Motor neuron (in vitro differentiated cells): ENCODE results near the gene RASGRF2. TPM values are rescaled to one million over a fixed set of nuclear protein-coding genes. Genes with fewer than 3 reads are reported as not detected.
"Not testable (repeated sequence)": the region's sequence is repeated elsewhere in the genome, so short reads cannot be mapped to it uniquely, and the experiment has no call there.

Experiments used
- ATAC-seq, 8 experiments: fragments of 200-7000 bp; cut with Tn5 transposase; replicated peaks in 6 of 8; 2 replicates each; pipeline ENCODE4 v1.8.0; 2021; ENCODE audit warnings: mild to moderate bottlenecking in 8 of 8, moderate library complexity in 8 of 8
- H3K27ac ChIP-seq, 2 donors: fragments of 250-450 bp; sonication (Bioruptor Pico); 2 replicates each; pipeline ENCODE4 v1.9.0; 2021; ENCODE audit warnings: antibody characterized with exemption in 2 of 2, mild to moderate bottlenecking in 2 of 2, moderate library complexity in 1 of 2
- H3K4me1 ChIP-seq, 2 donors: fragments of 250-450 bp; sonication (Bioruptor Pico); replicated peaks in 1 of 2; 2 replicates each; pipeline ENCODE4 v1.6.1; 2021; ENCODE audit warnings: antibody characterized with exemption in 2 of 2, mild to moderate bottlenecking in 2 of 2, moderate library complexity in 1 of 2
- H3K4me3 ChIP-seq, 5 donors: fragments of 250-450 bp; sonication (Bioruptor Pico); 2 replicates each; pipeline ENCODE4 v1.9.0; 2021; ENCODE audit warnings: antibody characterized with exemption in 5 of 5, mild to moderate bottlenecking in 5 of 5, moderate library complexity in 4 of 5
- WGBS, 10 experiments: fragments of 450-650 bp; shearing (Covaris generic); methylation state at CpG; one replicate each; pipeline ENCODE4 v1.0.0; 2022; 5-methylcytosine and 5-hydroxymethylcytosine counted together
- in situ Hi-C, 9 experiments: fragments of 400-800 bp; cut with MboI; loops; one replicate each; pipeline ENCODE4 v1.15.0; 2021; ENCODE audit warnings: low sequenced_read_pairs in 9 of 9, low pct_unique_long_range_greater_than_20kb in 2 of 9; ENCODE audit not compliant: unreplicated experiment in 9 of 9
- total RNA-seq, 8 experiments: library from RNA; unstranded; fragments of 300-600 nt; gene quantifications; 2 replicates each; pipeline versions ENCODE4 v1.2.3 to v1.2.4, GENCODE V29; 2022

The RASGRF2 gene
- total RNA-seq, 8 experiments from 2014 or later, result 0.20 to 9.8 (median 1.7) TPM

DNA sequence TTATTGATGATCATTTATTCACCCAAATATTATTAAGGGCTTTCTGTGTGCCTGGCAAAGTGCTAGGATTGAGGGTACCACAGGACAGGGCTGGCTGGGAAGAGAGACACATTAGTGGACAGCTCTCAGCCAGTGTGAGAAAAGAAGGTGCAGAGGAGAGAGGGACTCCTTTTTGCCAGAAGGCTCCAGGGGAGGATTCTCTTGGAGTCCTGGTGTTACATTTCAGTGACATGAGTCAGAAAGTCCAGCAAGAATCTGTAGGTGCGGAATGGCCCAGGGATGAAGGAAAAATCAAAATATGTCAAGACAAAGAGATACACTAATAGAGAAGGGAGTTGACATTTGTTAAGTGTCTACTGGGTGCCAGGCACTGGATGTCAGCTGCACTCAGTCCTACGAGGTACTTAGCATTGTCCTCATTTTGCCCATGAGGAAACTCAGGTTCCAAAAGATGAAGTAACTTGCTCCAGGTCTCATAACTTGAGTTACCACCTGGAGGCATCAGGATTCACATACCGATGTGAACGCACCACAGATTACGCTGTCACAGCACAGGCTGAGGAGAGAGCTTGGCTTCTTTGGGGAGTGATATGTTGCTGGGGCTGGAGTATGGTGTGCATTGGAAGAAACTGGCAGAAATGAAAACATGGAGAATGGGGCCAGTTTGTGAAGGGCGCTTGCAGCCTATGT is 60.5 kb downstream of the RASGRF2 start:
- 35 to 94% (median 84%) methylated on average over 2 to 6 of the region's 6 CpGs; no CpG with 5 or more reads in 1 of the 10 experiments for WGBS, 10 experiments
- no peak overlapping the region for H3K27ac ChIP-seq
- peaks cover 0 to 9% of the 10 kb centered on the region in 2 donors for H3K4me1 ChIP-seq
- H3K4me3 ChIP-seq, result no peak overlapping the region
- in situ Hi-C loops, result no loop called here
- ATAC-seq, result no peak

DNA sequence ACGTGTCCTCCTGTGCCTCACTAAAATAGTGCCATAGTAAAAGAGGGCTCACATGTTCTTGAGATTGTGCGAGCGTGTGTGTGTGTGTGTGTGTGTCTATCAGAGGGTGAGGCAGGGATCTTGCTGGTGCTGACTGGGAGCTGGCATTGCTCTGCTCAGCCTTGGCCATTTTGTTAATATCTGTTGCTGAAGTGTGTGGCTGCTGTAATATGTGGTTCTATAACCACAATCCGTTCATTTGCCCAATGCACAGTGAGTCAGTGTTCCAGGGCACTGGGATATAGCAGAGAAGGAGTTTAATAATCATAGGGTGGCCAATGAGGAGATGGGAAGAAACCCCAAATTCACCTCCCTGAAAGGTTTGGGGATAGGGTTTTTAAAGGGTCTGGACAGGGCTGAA is 61.3 kb downstream of the RASGRF2 start:
- H3K27ac ChIP-seq, result no peak overlapping the region
- WGBS, 10 experiments, result 37 to 100% (median 77%) methylated on average over 1 to 4 of the region's 4 CpGs; no CpG with 5 or more reads in 2 of the 10 experiments
- no peak for ATAC-seq
- peaks cover 0 to 4% of the 10 kb centered on the region in 2 donors for H3K4me1 ChIP-seq
- no peak overlapping the region for H3K4me3 ChIP-seq
- in situ Hi-C loops, result no loop called here

DNA sequence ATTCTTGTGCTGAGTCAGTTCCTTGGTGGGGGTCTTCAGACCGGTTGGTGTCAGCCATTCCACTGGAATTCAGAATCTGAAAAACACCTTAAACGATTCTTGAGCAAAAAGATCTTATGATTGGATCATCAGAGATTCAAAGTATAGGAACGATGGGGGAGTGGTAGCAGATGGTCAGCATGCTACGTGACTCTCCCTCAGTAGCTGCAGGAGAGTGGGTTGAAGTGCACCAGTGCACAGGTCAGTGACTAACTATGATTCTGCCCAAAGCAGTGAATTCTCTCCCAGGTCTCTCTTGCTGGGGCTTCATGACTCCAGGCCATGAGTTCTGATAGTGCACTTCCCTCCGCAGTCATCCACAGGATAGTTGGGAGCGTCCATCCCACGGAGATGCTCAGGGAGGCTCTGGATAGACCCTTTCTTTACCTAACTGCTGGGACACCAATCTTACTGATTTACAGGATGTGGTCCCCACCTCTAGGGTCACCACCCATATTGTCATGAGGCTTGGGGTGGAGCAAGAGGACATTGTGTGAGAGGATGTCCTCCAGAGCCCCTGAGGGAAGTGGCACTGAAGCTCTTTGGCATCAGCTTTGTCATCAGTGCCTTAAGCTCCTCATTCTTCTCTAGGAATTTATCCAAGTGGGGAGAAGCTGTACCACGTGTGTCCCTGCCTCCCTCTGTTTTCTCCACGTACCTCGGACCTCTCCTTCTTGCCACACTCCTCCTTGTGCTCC is 62.0 kb downstream of the RASGRF2 start:
- ATAC-seq, result no peak
- peaks cover 0 to 4% of the 10 kb centered on the region in 2 donors for H3K4me1 ChIP-seq
- no peak overlapping the region for H3K4me3 ChIP-seq
- WGBS, 10 experiments, result 73 to 94% (median 88%) methylated on average over 1 to 7 of the region's 10 CpGs; no CpG with 5 or more reads in 3 of the 10 experiments
- H3K27ac ChIP-seq, result no peak overlapping the region
- in situ Hi-C loops, result no loop called here

DNA sequence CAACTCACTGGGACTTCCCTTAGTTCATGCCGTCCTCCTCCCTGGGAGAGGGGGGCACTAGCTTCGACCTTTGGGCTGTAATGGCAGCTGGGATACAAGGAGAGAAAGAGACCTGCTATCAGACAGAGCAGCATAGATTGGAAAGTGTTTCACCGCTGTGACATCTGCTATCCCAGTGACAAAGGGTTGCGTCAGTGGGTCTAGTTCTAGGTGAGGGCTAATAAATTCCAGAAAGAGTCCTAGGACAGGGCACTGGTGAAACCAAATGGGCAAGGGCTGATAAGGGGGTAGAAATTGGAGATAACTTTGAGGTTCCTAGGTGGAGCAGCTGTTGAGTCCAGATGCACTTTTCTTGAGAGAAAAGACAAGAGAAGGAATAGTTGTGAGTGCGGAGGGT is 62.5 kb downstream of the RASGRF2 start:
- Histone ChIP-seq H3K4me1 (peaks cover 0 to 4% of the 10 kb centered on the region in 2 donors), H3K4me3 (no peak overlapping the region), H3K27ac (no peak overlapping the region)
- in situ Hi-C loops, result no loop called here
- 0 to 100% (median 73%) methylated on average over 1 to 5 of the region's 5 CpGs; no CpG with 5 or more reads in 3 of the 10 experiments for WGBS, 10 experiments
- ATAC-seq, result no peak

DNA sequence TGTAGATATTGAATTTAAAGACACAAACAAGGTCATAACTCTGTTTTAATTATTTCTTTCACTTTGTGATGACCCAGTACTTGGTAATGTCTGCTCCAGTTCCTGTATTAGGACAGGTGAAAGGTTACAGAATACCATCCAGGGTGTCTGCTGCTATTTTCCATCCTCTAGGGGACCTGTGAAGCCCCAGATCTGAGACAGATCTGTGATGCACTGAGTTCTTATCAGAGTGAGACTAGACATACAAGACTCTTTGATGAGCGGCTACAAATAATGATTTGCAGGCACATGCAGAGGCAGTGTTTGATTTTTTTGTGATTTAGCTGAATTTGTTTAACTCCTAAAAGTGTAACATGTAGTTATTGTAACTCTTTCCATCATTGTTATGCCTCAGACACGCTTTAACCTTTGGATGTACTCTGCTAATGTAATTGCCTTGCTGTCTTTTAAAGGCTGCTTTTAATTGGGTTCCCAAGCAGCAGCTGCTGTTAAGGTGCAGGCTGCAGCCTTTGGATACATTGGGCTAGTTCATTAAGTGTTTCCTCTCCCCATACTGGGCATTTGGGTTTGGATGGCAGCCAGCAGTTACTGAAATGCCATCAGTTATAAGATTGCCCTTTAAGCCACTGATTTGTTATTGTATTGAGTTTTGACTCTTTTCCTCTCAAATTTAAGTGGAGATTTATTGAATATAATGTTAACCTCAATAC is 63.3 kb downstream of the RASGRF2 start:
- no peak for ATAC-seq
- in situ Hi-C loops, result no loop called here
- H3K27ac ChIP-seq, result no peak overlapping the region
- peaks cover 0 to 4% of the 10 kb centered on the region in 2 donors for H3K4me1 ChIP-seq
- no peak overlapping the region for H3K4me3 ChIP-seq
- 0 to 100% (median 73%) methylated on average over 1 to 2 of the region's 2 CpGs; no CpG with 5 or more reads in 3 of the 10 experiments for WGBS, 10 experiments

DNA sequence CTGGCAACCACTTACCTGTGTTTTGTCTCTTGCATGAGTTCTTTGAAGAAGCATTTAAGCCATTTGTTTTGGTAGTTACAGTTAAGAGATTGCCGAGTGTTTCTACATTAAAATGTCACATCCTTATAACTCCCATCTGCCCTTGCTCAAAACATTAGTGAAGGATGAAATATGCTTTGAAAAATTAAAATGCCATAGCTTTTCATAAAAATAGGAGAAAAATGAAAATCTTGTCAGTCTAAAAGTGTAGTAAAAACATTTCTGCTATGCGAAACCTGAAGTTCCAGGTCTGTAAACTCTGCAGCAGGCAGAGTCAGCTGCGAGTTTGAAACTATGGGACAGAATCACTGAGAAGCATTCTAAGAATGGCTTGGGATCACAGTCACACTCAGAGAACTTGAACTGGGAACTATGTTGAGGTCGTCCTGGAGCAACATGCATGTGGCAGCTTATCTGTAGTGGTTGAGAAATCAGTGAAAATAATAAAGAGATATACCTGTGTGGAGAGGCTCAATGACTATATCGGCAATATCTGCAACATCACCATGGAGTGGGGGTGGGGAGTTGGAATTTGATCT is 67.4 kb downstream of the RASGRF2 start:
- H3K4me1 ChIP-seq, result peaks cover 0 to 4% of the 10 kb centered on the region in 2 donors
- no peak overlapping the region for H3K27ac ChIP-seq
- 45 to 100% (median 91%) methylated on average over 2 to 5 of the region's 5 CpGs for WGBS, 10 experiments
- no peak for ATAC-seq
- in situ Hi-C loops, result no loop called here
- H3K4me3 ChIP-seq, result no peak overlapping the region

DNA sequence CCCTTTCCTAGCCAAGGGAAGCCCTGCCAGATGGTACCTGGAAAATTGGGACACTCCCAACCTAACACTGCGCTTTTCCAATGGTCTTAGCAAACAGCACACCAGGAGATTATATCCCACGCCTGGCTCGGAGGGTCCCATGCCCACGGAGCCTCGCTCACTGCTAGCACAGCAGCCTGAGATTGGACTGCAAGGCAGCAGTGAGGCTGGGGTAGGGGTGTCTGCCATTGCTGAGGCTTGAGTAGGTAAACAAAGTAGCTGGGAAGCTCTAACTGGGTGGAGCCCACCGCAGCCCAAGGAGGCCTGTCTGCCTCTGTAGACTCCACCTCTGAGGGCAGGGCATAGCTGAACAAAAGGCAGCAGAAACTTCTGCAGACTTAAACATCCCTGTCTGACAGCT is 68.7 kb downstream of the RASGRF2 start:
- H3K27ac ChIP-seq, in situ Hi-C loops, H3K4me1 ChIP-seq, H3K4me3 ChIP-seq, ATAC-seq: not testable (repeated sequence)
- 66 to 100% (median 93%) methylated on average over 1 to 4 of the region's 6 CpGs; no CpG with 5 or more reads in 6 of the 10 experiments for WGBS, 10 experiments

DNA sequence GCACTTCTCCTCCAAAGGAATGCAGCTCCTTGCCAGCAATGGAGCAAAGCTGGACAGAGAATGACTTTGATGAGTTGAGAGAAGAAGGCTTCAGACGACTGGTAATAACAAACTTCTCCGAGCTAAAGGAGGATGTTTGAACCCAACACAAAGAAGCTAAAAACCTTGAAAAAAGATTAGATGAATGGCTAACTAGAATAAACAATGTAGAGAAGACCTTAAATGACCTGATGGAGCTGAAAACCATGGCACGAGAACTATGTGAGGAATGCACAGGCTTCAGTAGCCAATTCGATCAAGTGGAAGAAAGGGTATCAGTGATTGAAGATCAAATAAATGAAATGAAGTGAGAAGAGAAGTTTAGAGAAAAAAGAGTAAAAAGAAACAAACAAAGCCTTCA is 69.6 kb downstream of the RASGRF2 start:
- in situ Hi-C loops, H3K27ac ChIP-seq, H3K4me3 ChIP-seq, H3K4me1 ChIP-seq, ATAC-seq: not testable (repeated sequence)
- WGBS, 10 experiments, result 21 to 93% (median 80%) methylated on average over 1 to 4 of the region's 4 CpGs

DNA sequence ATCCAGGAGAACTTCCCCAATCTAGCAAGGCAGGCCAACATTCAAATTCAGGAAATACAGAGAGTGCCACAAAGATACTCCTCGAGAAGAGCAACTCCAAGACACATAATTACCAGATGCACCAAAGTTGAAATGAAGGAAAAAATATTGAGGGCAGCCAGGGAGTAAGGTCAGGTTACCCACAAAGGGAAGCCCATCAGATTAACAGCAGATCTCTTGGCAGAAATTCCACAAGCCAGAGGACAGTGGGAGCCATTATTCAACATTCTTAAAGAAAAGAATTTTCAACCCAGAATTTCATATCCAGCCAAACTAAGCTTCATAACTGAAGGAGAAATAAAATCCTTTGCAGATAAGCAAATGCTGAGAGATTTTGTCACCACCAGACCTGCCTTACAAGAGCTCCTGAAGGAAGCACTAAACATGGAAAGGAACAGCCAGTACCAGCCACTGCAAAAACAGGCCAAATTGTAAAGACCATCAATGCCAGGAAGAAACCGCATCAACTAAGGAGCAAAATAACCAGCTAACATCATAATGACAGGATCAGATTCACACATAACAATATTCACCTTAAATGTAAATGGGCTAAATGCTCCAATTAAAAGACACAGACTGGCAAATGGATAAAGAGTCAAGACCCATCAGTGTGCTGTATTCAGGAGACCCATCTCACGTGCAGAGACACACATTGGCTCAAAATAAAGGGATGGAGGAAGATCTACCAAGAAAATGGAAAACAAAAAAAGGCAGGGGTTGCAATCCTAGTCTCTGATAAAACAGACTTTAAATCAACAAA is 70.3 kb downstream of the RASGRF2 start:
- H3K27ac ChIP-seq, H3K4me1 ChIP-seq, ATAC-seq, in situ Hi-C loops, H3K4me3 ChIP-seq: not testable (repeated sequence)
- 33 to 100% (median 78%) methylated on average over 1 to 3 of the region's 3 CpGs; no CpG with 5 or more reads in 2 of the 10 experiments for WGBS, 10 experiments

DNA sequence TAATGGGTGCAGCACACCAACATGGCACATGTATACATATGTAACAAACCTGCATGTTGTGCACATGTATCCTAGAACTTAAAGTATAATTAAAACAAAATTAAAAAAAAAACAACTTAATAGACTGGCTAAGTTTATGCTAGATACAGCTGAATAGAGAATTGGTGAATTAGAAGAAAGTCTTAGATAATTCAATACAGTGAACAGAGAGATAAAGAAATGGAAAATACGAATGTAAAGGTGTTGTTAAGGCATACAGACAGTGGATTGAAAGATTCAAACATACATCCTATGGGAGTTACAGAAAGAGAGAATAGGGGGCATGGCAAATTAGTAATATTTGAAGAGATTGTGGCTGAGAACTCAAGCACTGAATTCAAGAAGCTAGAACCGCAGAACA is 75.4 kb downstream of the RASGRF2 start:
- no peak overlapping the region for H3K4me3 ChIP-seq
- H3K4me1 ChIP-seq, result no peaks in the 10 kb centered on the region
- in situ Hi-C loops, result no loop called here
- 43 to 100% (median 89%) methylated on average over 1 to 2 of the region's 2 CpGs for WGBS, 10 experiments
- H3K27ac ChIP-seq, result no peak overlapping the region
- ATAC-seq, result no peak

DNA sequence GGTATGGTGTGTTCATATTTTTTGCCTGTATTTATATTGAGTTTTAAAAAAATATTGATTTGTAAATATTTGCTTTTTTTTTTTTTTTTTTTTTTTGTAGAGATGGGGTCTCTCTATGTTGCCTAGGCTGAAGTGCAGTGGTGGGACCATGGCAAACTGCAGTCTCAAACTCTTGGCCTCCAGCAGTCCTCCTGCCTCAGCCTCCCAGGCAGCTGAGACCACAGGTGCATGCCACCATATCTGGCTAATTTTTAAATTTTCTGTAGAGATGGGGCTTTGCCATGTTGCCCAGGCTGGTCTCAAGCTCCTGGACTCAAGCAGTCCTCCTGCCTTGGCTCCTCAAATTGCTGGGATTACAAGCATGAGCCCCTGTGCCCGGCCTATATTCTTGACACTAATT is 78.3 kb downstream of the RASGRF2 start:
- no peak overlapping the region for H3K4me3 ChIP-seq
- no peak overlapping the region for H3K27ac ChIP-seq
- ATAC-seq, result no peak
- 40 to 100% (median 95%) methylated on average over 1 of the region's 1 CpG; no CpG with 5 or more reads in 2 of the 10 experiments for WGBS, 10 experiments
- in situ Hi-C loops, result no loop called here
- no peaks in the 10 kb centered on the region for H3K4me1 ChIP-seq

DNA sequence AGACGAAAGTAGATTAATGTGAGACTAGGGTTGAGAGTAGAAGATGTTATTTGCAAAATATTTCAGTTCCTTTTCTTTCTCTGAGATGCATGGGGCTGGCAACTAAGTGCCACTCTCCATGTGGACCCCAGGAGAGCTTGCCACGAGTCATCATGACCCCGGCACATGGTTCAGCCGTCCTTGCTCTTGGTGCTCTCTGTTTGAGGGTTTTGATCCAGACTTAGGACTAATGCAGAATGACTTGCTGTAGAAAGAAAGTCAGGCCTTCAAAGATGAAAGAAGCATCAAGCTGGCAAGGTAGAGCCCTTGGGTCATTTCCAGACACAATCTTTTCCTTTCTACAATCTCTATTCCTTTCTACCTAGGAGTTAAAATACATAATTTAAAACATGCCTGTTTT is 84.7 kb downstream of the RASGRF2 start:
- WGBS, 10 experiments, result 56 to 100% (median 74%) methylated on average over 1 to 4 of the region's 4 CpGs
- H3K4me1 ChIP-seq, result peaks cover 0 to 4% of the 10 kb centered on the region in 2 donors
- in situ Hi-C loops, result no loop called here
- no peak overlapping the region for H3K27ac ChIP-seq
- no peak overlapping the region for H3K4me3 ChIP-seq
- no peak for ATAC-seq
